Fibroblast of villous mesenchyme (primary cell): ENCODE results near the gene B4GALNT4. TPM values are rescaled to one million over a fixed set of nuclear protein-coding genes. Genes with fewer than 3 reads are reported as not detected.

Experiments
- DNase-seq: peaks from one replicate; pipeline ENCODE4 v3.0.0-alpha.2; 2010; ENCODE audit warnings: low read depth
- H3K4me3 ChIP-seq: 2 replicates; pipeline ENCODE4 v1.5.1; 2011; ENCODE audit warnings: low read depth, mild to moderate bottlenecking, low read length
- CTCF ChIP-seq: IDR thresholded peaks from 2 replicates; pipeline ENCODE4 v1.5.1; 2012; ENCODE audit warnings: low read depth, mild to moderate bottlenecking, low read length; ENCODE audit not compliant: insufficient read depth
- total RNA-seq: library from RNA; depleted of rRNA; stranded (reverse); fragments of >200 nt; gene quantifications from 2 replicates; pipeline ENCODE4 v1.2.3, GENCODE V29; 2012

B4GALNT4 gene
- total RNA-seq, 1 donor: 0.43 TPM

- no peak for DNase-seq
- H3K4me3 ChIP-seq: no peak overlapping the region
These were observed 1.8 kb downstream of the B4GALNT4 start for GRCh38 chr11:371051-371450.

GRCh38 chr11:371716-372590, 2.7 kb downstream of the B4GALNT4 start:
- no peak for DNase-seq
- no peak overlapping the region for H3K4me3 ChIP-seq
- no peak for TF ChIP-seq CTCF

More at GRCh38 chr11:371051-371450, 1.8 kb downstream of the B4GALNT4 start:
- TF ChIP-seq CTCF: no peak

GRCh38 chr11:372809-373715, 3.8 kb downstream of the B4GALNT4 start:
- no peak for DNase-seq
- H3K4me3 ChIP-seq: no peak overlapping the region
- no peak for TF ChIP-seq CTCF

- H3K4me3 ChIP-seq: no peak overlapping the region
- DNase-seq: no peak
- TF ChIP-seq CTCF: no peak
These were observed 4.6 kb downstream of the B4GALNT4 start for GRCh38 chr11:373716-374551.

- DNase-seq: no peak
- H3K4me3 ChIP-seq: no peak overlapping the region
- TF ChIP-seq CTCF: no peak
These were observed 6.0 kb downstream of the B4GALNT4 start for GRCh38 chr11:375065-376025.
